ENCODE measurements around the gene SCO2. TPM values are rescaled to one million over a fixed set of nuclear protein-coding genes. Genes with fewer than 3 reads are reported as not detected.

SCO2 gene
- total and polyA plus RNA-seq, 10 of the 15 experiments (the other 5 are each of a cell fraction or from before 2014, with no cell fraction given): 0.18 to 16.0 (median 2.4) TPM; not detected in 1

GRCh38 chr22:50529897-50530579, 4.6 kb upstream of the SCO2 start, which contains the start of gene TYMP (continued):
- TF ChIP-seq CUX1 (IDR thresholded peaks at IDR 0.05; ENCODE audit: insufficient replicate concordance, low read depth, low read length) (no peak), SUZ12 (IDR thresholded peaks at IDR 0.05; ENCODE audit: unreplicated experiment) (no peak), SMAD5 (IDR thresholded peaks at IDR 0.05; ENCODE audit: low read depth) (no peak; the same call in 1 of the 2 replicates), SIN3A (IDR thresholded peaks at IDR 0.05; ENCODE audit: low read depth, low read length) (0 out of 2 replicates have a peak, but pooled peaks have one; percentile 5), PML (IDR thresholded peaks at IDR 0.05; ENCODE audit: low read length) (no peak), E4F1 (IDR thresholded peaks at IDR 0.05; ENCODE audit: borderline replicate concordance, partially characterized antibody) (no peak), PRDM15 (CRISPR knock-in tag; IDR thresholded peaks at IDR 0.05) (no peak), JUND (IDR thresholded peaks at IDR 0.05; ENCODE audit: low read depth, low read length) (no peak), BMI1 (IDR thresholded peaks at IDR 0.05; ENCODE audit: borderline replicate concordance) (no peak), SRF (IDR thresholded peaks at IDR 0.05; ENCODE audit: low read depth in 2 of 2, low read length in 2 of 2) (no peak), LARP7 (IDR thresholded peaks at IDR 0.05) (peak; percentile 77; the same call in 1 of the 2 replicates), TCF12 (IDR thresholded peaks at IDR 0.05; ENCODE audit: low read depth, low read length) (no peak), EED (IDR thresholded peaks at IDR 0.05; ENCODE audit: low read depth) (peak; percentile 59), CHD1 (IDR thresholded peaks at IDR 0.05; ENCODE audit: low read depth, low read length) (no peak), FOXK2 (IDR thresholded peaks at IDR 0.05) (no peak), USF1 (IDR thresholded peaks at IDR 0.05; ENCODE audit: borderline replicate concordance, extremely low read length, insufficient read depth, low read depth, low read length) (no peak), IKZF2 (IDR thresholded peaks at IDR 0.05) (no peak), MTA2 (IDR thresholded peaks at IDR 0.05; ENCODE audit: low read depth) (no peak)

Measured in GM12878 (cell line).